DND-41 (cell line): Measurements from ENCODE around the gene RGL4.

Experiments used
- CTCF ChIP-seq: IDR thresholded peaks from 2 replicates; pipeline ENCODE4 v1.5.1; 2012; ENCODE audit warnings: borderline replicate concordance, low read length, moderate library complexity, mild to moderate bottlenecking; ENCODE audit not compliant: poor library complexity, severe bottlenecking; ENCODE audit errors: extremely low read depth
- EZH2 ChIP-seq: IDR thresholded peaks from 3 replicates; pipeline ENCODE4 v1.6.1; 2012; ENCODE audit warnings: borderline replicate concordance, low read depth, mild to moderate bottlenecking, moderate library complexity, low read length, inconsistent platforms; ENCODE audit not compliant: severe bottlenecking

- TF ChIP-seq CTCF (no peak), EZH2 (no peak)
These were observed 2.7 kb upstream of the RGL4 start for GRCh38 chr22:23688121-23688520.
